ENCODE measurements around the gene ADAMTSL3. TPM values are rescaled to one million over a fixed set of nuclear protein-coding genes. Genes with fewer than 3 reads are reported as not detected.

ADAMTSL3 gene
- total and polyA plus RNA-seq, 3 donors from 2014 or later: 8.6 to 16.4 (median 9.4) TPM

DNA sequence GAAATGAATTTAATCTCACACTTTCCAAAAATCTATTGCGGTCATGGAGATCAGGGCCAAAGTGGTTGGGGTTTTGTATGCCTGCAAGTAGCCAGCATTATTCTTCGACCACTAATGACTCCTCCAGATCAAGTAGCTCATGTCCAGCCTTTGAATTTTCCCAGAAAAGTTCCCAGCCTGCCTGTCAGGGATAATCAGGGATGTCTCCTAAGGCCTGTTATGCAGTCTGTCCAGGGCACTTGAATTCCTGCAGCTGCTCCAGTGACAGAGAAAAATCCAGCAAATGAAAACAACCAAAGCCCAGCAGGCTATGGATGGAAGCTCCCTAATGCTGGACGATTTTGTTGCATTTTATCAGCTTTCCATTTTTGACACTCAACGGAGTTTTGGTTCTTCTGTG, 215.4 kb downstream of the ADAMTSL3 start:
- Histone ChIP-seq H3K36me3 (ENCODE audit: low read depth, missing control alignments) (no peaks in the 10 kb centered on the region), H3K4me3 (no peak overlapping the region), H3K9me3 (no peaks in the 10 kb centered on the region), H3K27ac (no peak overlapping the region), H3K4me1 (no peaks in the 10 kb centered on the region), H3K27me3 (no peaks in the 10 kb centered on the region)
- TF ChIP-seq POLR2A (IDR thresholded peaks at IDR 0.05): no peak
- TF ChIP-seq, protein P1, sequence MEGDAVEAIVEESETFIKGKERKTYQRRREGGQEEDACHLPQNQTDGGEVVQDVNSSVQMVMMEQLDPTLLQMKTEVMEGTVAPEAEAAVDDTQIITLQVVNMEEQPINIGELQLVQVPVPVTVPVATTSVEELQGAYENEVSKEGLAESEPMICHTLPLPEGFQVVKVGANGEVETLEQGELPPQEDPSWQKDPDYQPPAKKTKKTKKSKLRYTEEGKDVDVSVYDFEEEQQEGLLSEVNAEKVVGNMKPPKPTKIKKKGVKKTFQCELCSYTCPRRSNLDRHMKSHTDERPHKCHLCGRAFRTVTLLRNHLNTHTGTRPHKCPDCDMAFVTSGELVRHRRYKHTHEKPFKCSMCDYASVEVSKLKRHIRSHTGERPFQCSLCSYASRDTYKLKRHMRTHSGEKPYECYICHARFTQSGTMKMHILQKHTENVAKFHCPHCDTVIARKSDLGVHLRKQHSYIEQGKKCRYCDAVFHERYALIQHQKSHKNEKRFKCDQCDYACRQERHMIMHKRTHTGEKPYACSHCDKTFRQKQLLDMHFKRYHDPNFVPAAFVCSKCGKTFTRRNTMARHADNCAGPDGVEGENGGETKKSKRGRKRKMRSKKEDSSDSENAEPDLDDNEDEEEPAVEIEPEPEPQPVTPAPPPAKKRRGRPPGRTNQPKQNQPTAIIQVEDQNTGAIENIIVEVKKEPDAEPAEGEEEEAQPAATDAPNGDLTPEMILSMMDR (IDR thresholded peaks at IDR 0.05): no peak
- 58 to 68% methylated on average over 4 of the region's 4 CpGs for WGBS, 2 donors
- DNase-seq: no peak
- intact Hi-C loops (cut with DNase I; ENCODE audit: low total_unique reads): no loop called here

DNA sequence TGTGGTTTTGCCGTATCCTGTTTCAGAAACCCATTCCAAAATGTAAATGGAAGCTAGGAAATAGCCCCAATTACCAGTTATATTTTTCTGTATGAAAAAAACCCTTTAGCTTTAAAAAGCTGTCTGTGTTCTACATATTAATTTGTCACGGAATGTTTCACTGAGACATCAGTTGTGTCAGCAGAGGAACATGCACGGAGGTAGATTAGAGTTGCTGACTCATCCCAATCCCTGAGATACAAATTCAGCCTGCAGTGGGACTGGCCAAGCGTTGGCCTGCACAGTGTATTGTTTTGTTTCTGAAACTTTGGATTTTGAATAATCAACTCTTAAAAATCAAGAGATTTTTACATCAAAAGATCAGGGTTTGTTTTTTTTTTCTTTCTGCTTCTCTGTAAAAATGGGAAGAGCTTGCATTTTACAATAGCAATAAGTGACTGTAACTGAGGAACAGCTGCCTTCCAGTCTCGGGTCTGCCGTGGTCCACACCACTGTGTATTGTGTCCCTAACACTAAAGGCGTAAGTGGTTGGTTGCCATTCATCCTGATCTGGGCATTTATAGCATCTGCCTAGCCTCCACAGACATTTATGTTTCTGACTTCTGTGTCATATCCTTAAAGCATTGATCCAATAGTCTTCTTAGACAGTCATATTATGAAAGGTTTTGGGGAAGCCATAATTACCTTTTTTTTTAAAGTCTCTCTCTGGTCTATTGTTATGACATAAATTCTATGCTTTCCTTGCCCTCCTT, 218.1 kb downstream of the ADAMTSL3 start:
- no peaks in the 10 kb centered on the region for H3K4me1 ChIP-seq
- no peaks in the 10 kb centered on the region for H3K27me3 ChIP-seq
- no peak overlapping the region for H3K27ac ChIP-seq
- no peaks in the 10 kb centered on the region for H3K36me3 ChIP-seq (ENCODE audit: low read depth, missing control alignments)
- no peak overlapping the region for H3K4me3 ChIP-seq
- H3K9me3 ChIP-seq: no peaks in the 10 kb centered on the region
- 60 to 65% methylated on average over 7 of the region's 7 CpGs for WGBS, 2 donors
- TF ChIP-seq, protein P1 (IDR thresholded peaks at IDR 0.05): no peak
- TF ChIP-seq POLR2A (IDR thresholded peaks at IDR 0.05): no peak
- intact Hi-C loops (cut with DNase I; ENCODE audit: low total_unique reads): no loop called here
- DNase-seq: no peak

DNA sequence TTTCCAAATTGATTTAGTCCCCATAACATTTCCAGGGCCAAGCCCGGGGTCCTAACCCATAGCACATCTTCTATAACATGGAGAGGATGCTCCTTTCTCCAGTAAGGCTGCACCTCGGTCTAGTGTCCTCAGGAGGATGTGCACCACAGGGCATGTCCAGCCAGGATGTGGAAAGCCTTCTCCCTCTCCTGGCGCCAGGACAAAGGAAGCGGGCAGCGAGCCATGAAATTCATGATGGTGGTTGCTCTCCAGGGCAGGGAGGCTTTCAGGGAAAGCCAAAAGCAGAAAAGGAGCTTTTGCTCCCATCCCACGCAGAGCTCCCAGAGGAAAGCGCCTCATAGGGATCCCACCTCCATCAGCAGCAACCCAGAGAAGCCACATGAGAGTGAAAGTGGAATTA, 220.0 kb downstream of the ADAMTSL3 start:
- no peak for DNase-seq
- Histone ChIP-seq H3K4me1 (no peaks in the 10 kb centered on the region), H3K4me3 (no peak overlapping the region), H3K36me3 (ENCODE audit: low read depth, missing control alignments) (no peaks in the 10 kb centered on the region), H3K27me3 (no peaks in the 10 kb centered on the region), H3K27ac (no peak overlapping the region), H3K9me3 (no peaks in the 10 kb centered on the region)
- TF ChIP-seq, protein P1 (IDR thresholded peaks at IDR 0.05): no peak
- TF ChIP-seq POLR2A (IDR thresholded peaks at IDR 0.05): no peak
- WGBS, 2 donors: 82 to 83% methylated on average over 7 of the region's 7 CpGs
- intact Hi-C loops (cut with DNase I; ENCODE audit: low total_unique reads): no loop called here

DNA sequence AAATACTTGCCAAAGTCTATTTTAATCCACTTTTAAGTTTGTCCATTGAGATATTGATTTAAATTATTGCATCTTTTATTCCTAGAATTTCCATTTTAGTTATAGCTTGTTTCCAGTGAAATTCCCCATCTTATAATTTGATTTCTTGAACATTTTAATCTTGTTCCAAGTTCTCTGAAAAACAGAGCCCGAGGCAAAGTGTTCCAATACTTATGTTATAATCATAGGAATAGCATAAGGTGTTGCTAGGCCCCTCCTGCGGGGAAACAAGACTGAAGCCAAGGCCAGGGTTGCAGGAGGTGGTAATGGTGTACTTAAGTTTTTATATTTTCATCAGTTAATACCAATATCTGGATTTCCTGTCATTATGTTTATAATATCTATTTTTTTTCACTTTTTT, 226.6 kb downstream of the ADAMTSL3 start:
- WGBS, 2 donors: 84 to 96% methylated on average over 2 of the region's 2 CpGs
- DNase-seq: no peak

More for the DNA sequence above, 226.6 kb downstream of the ADAMTSL3 start:
- Histone ChIP-seq H3K4me1 (no peaks in the 10 kb centered on the region), H3K27ac (no peak overlapping the region), H3K36me3 (ENCODE audit: low read depth, missing control alignments) (no peaks in the 10 kb centered on the region), H3K9me3 (no peaks in the 10 kb centered on the region), H3K4me3 (no peak overlapping the region), H3K27me3 (no peaks in the 10 kb centered on the region)
- intact Hi-C loops (cut with DNase I; ENCODE audit: low total_unique reads): no loop called here
- TF ChIP-seq POLR2A (IDR thresholded peaks at IDR 0.05): no peak
- TF ChIP-seq, protein P1 (IDR thresholded peaks at IDR 0.05): no peak
